Keratinocyte (primary cell): Measurements from ENCODE around the gene IL1RAPL2. TPM values are rescaled to one million over a fixed set of nuclear protein-coding genes. Genes with fewer than 3 reads are reported as not detected.

Experiments
- DNase-seq: peaks from one replicate; pipeline ENCODE4 v3.0.0-alpha.2; 2011; ENCODE audit warnings: low read depth, missing footprints, low spot score
- FAIRE-seq: peaks from 2 replicates; lab custom pipeline; 2011; peaks lifted over from hg19 to GRCh38; lab: Jason Lieb, UNC
- H2AFZ ChIP-seq: 2 replicates; pipeline ENCODE4 v1.6.0; 2012; ENCODE audit warnings: low read length, control low read depth, inconsistent platforms; ENCODE audit not compliant: control insufficient read depth
- H3K27ac ChIP-seq: 2 replicates; pipeline ENCODE4 v1.5.1; 2011; ENCODE audit warnings: low read length; ENCODE audit not compliant: control insufficient read depth, insufficient read depth
- H3K27me3 ChIP-seq: 3 replicates; pipeline ENCODE4 v1.6.0; 2011; ENCODE audit warnings: low read length; ENCODE audit not compliant: control insufficient read depth, insufficient read depth; ENCODE audit errors: extremely low read depth
- H3K36me3 ChIP-seq, 2 experiments: 2 replicates in 1 of 2; 3 replicates in 1 of 2; pipeline ENCODE4 v1.5.1; 2011; ENCODE audit warnings: low read length in 2 of 2, mild to moderate bottlenecking in 1 of 2; ENCODE audit not compliant: control insufficient read depth in 2 of 2, insufficient read depth in 2 of 2; ENCODE audit errors: extremely low read depth in 1 of 2
- H3K4me1 ChIP-seq: 3 replicates; pipeline ENCODE4 v1.5.1; 2011; ENCODE audit warnings: low read length; ENCODE audit not compliant: control insufficient read depth, insufficient read depth; ENCODE audit errors: extremely low read depth
- H3K4me2 ChIP-seq: 3 replicates; pipeline ENCODE4 v1.6.0; 2011; ENCODE audit warnings: low read depth, low read length; ENCODE audit not compliant: control insufficient read depth, insufficient read depth; ENCODE audit errors: extremely low read depth
- H3K4me3 ChIP-seq, 3 experiments: fragments of 200-600 bp in 1 of 3; sonication (generic) in 1 of 3; 2 replicates in 2 of 3; 3 replicates in 1 of 3; pipeline ENCODE4 v1.5.1; 2011 to 2016; ENCODE audit warnings: low read length in 3 of 3, mild to moderate bottlenecking in 3 of 3, control low read depth in 2 of 3, inconsistent platforms in 1 of 3, low read depth in 1 of 3, mixed read lengths in 1 of 3, mixed run types in 1 of 3, moderate library complexity in 1 of 3; ENCODE audit not compliant: control insufficient read depth in 2 of 3, insufficient read depth in 2 of 3; ENCODE audit errors: extremely low read depth in 1 of 3
- H3K79me2 ChIP-seq: 2 replicates; pipeline ENCODE4 v1.6.0; 2012; ENCODE audit warnings: low read length; ENCODE audit not compliant: control insufficient read depth, insufficient read depth
- H3K9ac ChIP-seq: 3 replicates; pipeline ENCODE4 v1.6.0; 2011; ENCODE audit warnings: low read length; ENCODE audit not compliant: control insufficient read depth, insufficient read depth; ENCODE audit errors: extremely low read depth
- H3K9me1 ChIP-seq: 3 replicates; pipeline ENCODE4 v1.6.0; 2011; ENCODE audit warnings: low read length; ENCODE audit not compliant: control insufficient read depth, insufficient read depth; ENCODE audit errors: extremely low read depth
- H3K9me3 ChIP-seq: 2 replicates; pipeline ENCODE4 v1.5.1; 2012; ENCODE audit warnings: low read depth, low read length; ENCODE audit not compliant: control insufficient read depth
- H4K20me1 ChIP-seq: 3 replicates; pipeline ENCODE4 v1.6.0; 2011; ENCODE audit warnings: low read length; ENCODE audit not compliant: control insufficient read depth, insufficient read depth; ENCODE audit errors: extremely low read depth
- CTCF ChIP-seq, 3 experiments: IDR thresholded peaks in 1 of 3; conservative IDR thresholded peaks in 1 of 3; optimal IDR thresholded peaks in 1 of 3; 2 replicates in 2 of 3; 3 replicates in 1 of 3; pipeline versions ENCODE3 to v1.5.1; 2011; ENCODE audit warnings: low read length in 3 of 3, mild to moderate bottlenecking in 3 of 3, moderate library complexity in 2 of 3, control low read depth in 1 of 3, inconsistent platforms in 1 of 3; ENCODE audit not compliant: insufficient read depth in 2 of 3; ENCODE audit errors: extremely low read depth in 1 of 3
- EZH2 ChIP-seq: IDR thresholded peaks from one replicate; pipeline ENCODE4 v1.6.1; 2012; ENCODE audit warnings: inconsistent platforms, mild to moderate bottlenecking, low read length, moderate library complexity
- dilution Hi-C: fragments of 300-500 bp; cut with MboI; formaldehyde crosslinking; loops from one replicate; pipeline ENCODE4 v1.7.0; 2020; ENCODE audit warnings: low sequenced_read_pairs; ENCODE audit not compliant: extremely low pct_ligation_motif_present
- polyA plus RNA-seq, 5 experiments: library from polyadenylated mRNA; depleted of rRNA in 3 of 5; stranded (reverse) in 3 of 5; stranded (forward) in 1 of 5; unstranded in 1 of 5; fragments of >200 nt; gene quantifications; 1 replicate in 1 of 5; 2 replicates in 3 of 5; 3 replicates in 1 of 5; pipeline versions ENCODE4 v1.2.1 to v1.2.3, GENCODE V29; 2011 to 2012; ENCODE audit warnings: missing spikeins in 2 of 5, low read depth in 1 of 5, low replicate concordance in 1 of 5

The IL1RAPL2 gene
- polyA plus RNA-seq, 1 donor (not counting 4 experiments of a cell fraction or from before 2014, with no cell fraction given): 0.24 TPM

GRCh38 chrX:105706041-105706440 is 1140.0 kb downstream of the IL1RAPL2 start:
- FAIRE-seq: no peak
- no peak for DNase-seq
- dilution Hi-C loops: no loop called here

GRCh38 chrX:105711805-105712204 is 1145.8 kb downstream of the IL1RAPL2 start:
- dilution Hi-C loops: no loop called here
- no peaks in the 10 kb centered on the region for H3K36me3 ChIP-seq
- no peak for FAIRE-seq

More at GRCh38 chrX:105706041-105706440, 1140.0 kb downstream of the IL1RAPL2 start:
- no peaks in the 10 kb centered on the region for H4K20me1 ChIP-seq
- H3K9me1 ChIP-seq: no peaks in the 10 kb centered on the region
- TF ChIP-seq EZH2 (no peak), CTCF (optimal IDR thresholded peaks at IDR 0.05 in 1 of 3, IDR thresholded peaks at IDR 0.05 in 1 of 3, conservative IDR thresholded peaks at IDR 0.05 in 1 of 3; ENCODE audit: extremely low read depth in 1 of 3, insufficient read depth in 2 of 3, low read length in 3 of 3) (no peak)
- no peak overlapping the region for H3K4me2 ChIP-seq
- H3K79me2 ChIP-seq: no peaks in the 10 kb centered on the region
- H2AFZ ChIP-seq: no peak overlapping the region
- H3K27me3 ChIP-seq: no peaks in the 10 kb centered on the region
- no peak overlapping the region for H3K9ac ChIP-seq
- H3K36me3 ChIP-seq: no peaks in the 10 kb centered on the region
- H3K9me3 ChIP-seq: no peaks in the 10 kb centered on the region
- no peak overlapping the region for H3K27ac ChIP-seq
- H3K4me1 ChIP-seq: peaks cover 4% of the 10 kb centered on the region
- H3K4me3 ChIP-seq: no peak overlapping the region

More at GRCh38 chrX:105711805-105712204, 1145.8 kb downstream of the IL1RAPL2 start:
- no peak for TF ChIP-seq EZH2
- no peak for TF ChIP-seq CTCF (optimal IDR thresholded peaks at IDR 0.05 in 1 of 3, IDR thresholded peaks at IDR 0.05 in 1 of 3, conservative IDR thresholded peaks at IDR 0.05 in 1 of 3; ENCODE audit: extremely low read depth in 1 of 3, insufficient read depth in 2 of 3, low read length in 3 of 3)
- H2AFZ ChIP-seq: no peak overlapping the region
- no peaks in the 10 kb centered on the region for H3K27me3 ChIP-seq
- DNase-seq: no peak
- H3K4me2 ChIP-seq: no peak overlapping the region
- no peak overlapping the region for H3K27ac ChIP-seq
- H3K4me1 ChIP-seq: no peaks in the 10 kb centered on the region
- H3K9me1 ChIP-seq: no peaks in the 10 kb centered on the region
- H4K20me1 ChIP-seq: no peaks in the 10 kb centered on the region
- no peak overlapping the region for H3K4me3 ChIP-seq
- H3K79me2 ChIP-seq: no peaks in the 10 kb centered on the region
- H3K9ac ChIP-seq: no peak overlapping the region
- no peaks in the 10 kb centered on the region for H3K9me3 ChIP-seq
